ENCODE data around the gene CHN1.

The CHN1 gene

GRCh38 chr2:174781996-174782395, 223.2 kb downstream of the CHN1 start:
- H3K4me3 ChIP-seq (ENCODE audit: low read depth, low read length), result no peak overlapping the region
- TF ChIP-seq CTCF (IDR thresholded peaks at IDR 0.05; ENCODE audit: low read depth, low read length, missing control alignments), result no peak
- no peak for DNase-seq (ENCODE audit: low read depth)

- TF ChIP-seq CTCF (IDR thresholded peaks at IDR 0.05; ENCODE audit: low read depth, low read length, missing control alignments), result no peak
- no peak overlapping the region for H3K4me3 ChIP-seq (ENCODE audit: low read depth, low read length)
- DNase-seq (ENCODE audit: low read depth), result no peak
Measured at GRCh38 chr2:174781298-174781697, 223.9 kb downstream of the CHN1 start.

GRCh38 chr2:174780856-174781255, 224.3 kb downstream of the CHN1 start:
- DNase-seq (ENCODE audit: low read depth), result no peak
- H3K4me3 ChIP-seq (ENCODE audit: low read depth, low read length), result no peak overlapping the region
- TF ChIP-seq CTCF (IDR thresholded peaks at IDR 0.05; ENCODE audit: low read depth, low read length, missing control alignments), result no peak

GRCh38 chr2:174780191-174780840, 224.9 kb downstream of the CHN1 start:
- TF ChIP-seq CTCF (IDR thresholded peaks at IDR 0.05; ENCODE audit: low read depth, low read length, missing control alignments), result no peak
- no peak for DNase-seq (ENCODE audit: low read depth)
- H3K4me3 ChIP-seq (ENCODE audit: low read depth, low read length), result no peak overlapping the region

- no peak overlapping the region for H3K4me3 ChIP-seq (ENCODE audit: low read depth, low read length)
- DNase-seq (ENCODE audit: low read depth), result no peak
- TF ChIP-seq CTCF (IDR thresholded peaks at IDR 0.05; ENCODE audit: low read depth, low read length, missing control alignments), result no peak
Measured at GRCh38 chr2:174779361-174779928, 225.7 kb downstream of the CHN1 start.

- H3K4me3 ChIP-seq (ENCODE audit: low read depth, low read length), result no peak overlapping the region
- no peak for TF ChIP-seq CTCF (IDR thresholded peaks at IDR 0.05; ENCODE audit: low read depth, low read length, missing control alignments)
- DNase-seq (ENCODE audit: low read depth), result no peak
Measured at GRCh38 chr2:174778085-174778981, 226.8 kb downstream of the CHN1 start.
